Right renal cortex interstitium (tissue), 3 donors: Measurements from ENCODE around the gene TMEM87A. TPM values are rescaled to one million over a fixed set of nuclear protein-coding genes. Genes with fewer than 3 reads are reported as not detected.

ENCODE experiments used
- DNase-seq, 3 donors: peaks; one replicate each; pipeline ENCODE4 v3.0.0-alpha.2; 2013; ENCODE audit warnings: low read depth in 3 of 3, low spot score in 2 of 3
- polyA plus RNA-seq, 3 donors: library from polyadenylated mRNA; unstranded; fragments of 120-200 nt; gene quantifications; one replicate each; pipeline ENCODE4 v1.2.1, GENCODE V29; 2013; ENCODE audit not compliant: insufficient read length in 3 of 3

TMEM87A gene
- polyA plus RNA-seq, 3 donors, result 55.6 to 60.9 (median 58.7) TPM

DNA sequence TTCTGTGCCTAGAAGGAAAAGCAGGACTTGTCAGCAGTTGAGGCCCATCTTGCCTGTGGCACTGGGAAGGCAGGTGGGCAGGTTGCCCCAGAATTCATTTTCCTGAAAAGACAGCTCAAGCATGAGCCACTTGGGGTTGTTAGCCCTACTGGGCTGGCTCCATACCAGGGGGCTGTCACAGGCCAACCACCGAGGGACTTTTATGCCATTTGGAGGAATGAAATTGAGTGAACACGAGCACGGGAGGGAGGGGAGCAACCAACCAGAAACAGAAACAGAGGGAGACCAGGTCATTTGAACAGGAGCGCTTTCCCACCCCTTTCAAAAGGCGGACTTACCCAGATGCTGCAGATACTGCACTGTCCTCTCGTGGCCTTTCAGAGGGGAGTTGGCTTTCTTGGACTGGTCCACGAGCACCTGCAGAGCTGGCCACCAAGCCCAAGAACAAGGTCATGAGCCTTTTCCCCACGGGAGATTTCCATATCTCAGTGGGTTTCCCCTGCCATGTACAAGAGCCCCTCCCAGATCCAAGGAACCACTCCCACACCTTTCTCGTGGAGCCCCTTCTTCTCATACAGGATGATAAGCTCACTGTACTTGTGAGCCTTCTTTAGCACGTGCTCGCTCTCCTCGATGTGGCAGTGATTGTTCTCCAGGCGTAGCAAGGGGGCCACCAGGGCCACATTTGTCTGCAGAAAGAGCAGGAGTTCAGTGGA is 106.8 kb downstream of the TMEM87A start:
- no peak for DNase-seq

DNA sequence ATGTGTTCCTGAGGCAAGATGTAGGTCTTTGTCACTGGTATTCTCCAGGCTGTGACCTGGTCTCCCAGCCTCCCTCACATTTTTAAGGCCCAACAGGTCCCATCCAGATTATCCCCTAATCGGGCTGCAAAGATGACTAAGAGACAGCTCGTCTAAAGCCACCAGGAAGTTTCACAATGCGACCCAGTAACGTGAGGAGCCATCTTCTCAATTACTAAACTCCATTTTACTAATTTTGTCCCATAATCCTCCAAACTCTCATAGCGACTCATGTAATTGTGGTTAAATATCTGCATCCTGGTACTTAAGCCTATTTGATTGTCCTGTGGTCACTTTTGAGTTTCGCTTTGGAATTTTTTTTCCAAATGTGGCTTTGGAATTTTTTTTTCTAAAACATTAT is 108.1 kb downstream of the TMEM87A start:
- DNase-seq, result no peak

DNA sequence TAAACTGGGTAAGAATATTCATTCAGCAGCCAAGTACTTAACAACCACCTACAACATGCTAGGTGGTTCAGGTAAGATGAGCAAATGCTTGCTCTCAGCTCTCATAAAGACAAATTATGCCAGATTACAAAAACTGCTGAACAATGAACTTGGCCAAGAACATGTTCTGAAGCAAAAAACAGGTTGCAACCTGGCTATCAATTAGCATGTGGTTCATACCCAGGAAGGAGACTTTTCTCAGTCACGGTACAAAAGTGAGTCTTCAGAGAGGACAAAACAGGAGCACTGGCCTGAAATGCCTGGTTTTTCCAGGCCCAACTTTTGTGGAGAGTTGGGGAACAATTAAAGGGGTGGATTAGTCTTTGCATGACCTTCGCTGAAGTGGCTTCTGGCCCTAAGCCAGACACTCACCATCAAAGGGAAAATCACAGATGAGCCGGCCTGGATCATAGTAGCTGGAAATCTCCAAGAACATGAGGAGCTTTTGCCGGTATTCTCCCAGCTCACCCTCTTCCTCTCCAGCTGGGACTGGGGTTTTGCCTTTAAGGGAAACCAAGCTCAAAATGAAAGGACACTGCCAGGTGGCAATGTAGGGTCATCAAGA is 109.2 kb downstream of the TMEM87A start:
- no peak for DNase-seq

DNA sequence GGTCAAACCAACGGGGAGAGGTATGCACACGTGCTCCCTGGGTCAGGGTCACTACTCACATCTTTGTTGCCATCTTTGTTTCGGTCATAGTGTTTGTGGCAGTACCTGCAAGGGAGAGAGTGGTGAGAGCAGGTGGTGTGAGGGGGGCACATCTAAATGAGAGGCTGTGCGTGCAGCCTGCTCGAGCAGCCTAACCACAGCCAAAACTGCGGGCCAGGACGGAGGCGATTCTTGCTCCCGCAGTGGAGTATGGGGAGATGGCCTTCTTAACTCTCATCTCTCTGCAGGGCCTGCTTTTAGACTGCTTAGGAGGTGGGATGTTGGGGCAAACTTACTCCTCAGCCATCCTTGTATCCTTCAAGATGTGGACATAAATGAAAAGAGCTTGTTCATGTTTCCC is 109.9 kb downstream of the TMEM87A start:
- no peak for DNase-seq

Other genes with a start within 250 kb of the TMEM87A start
- under 1 TPM in 2 of 3 donors, not detected in 1; 0.04 TPM for gene PLA2G4D, start 178.9 kb downstream of the TMEM87A start, polyA plus RNA-seq
- 10 to 100 TPM; 22.9 to 24.6 (median 24.0) TPM for gene PLA2G4F, start 116.8 kb downstream of the TMEM87A start, polyA plus RNA-seq
- gene VPS39, start 65.1 kb downstream of the TMEM87A start, polyA plus RNA-seq, result 10 to 100 TPM; 58.5 to 61.4 (median 59.8) TPM
- 10 to 100 TPM; 23.6 to 35.6 (median 25.9) TPM for gene GANC, start 232 bp downstream of the TMEM87A start, polyA plus RNA-seq
- 10 to 100 TPM; 23.9 to 31.8 (median 24.6) TPM for gene CAPN3, start 86.1 kb upstream of the TMEM87A start, polyA plus RNA-seq
- 10 to 100 TPM; 47.1 to 50.6 (median 50.5) TPM for gene ZNF106, start 217.7 kb upstream of the TMEM87A start, polyA plus RNA-seq
- gene SNAP23, start 222.2 kb upstream of the TMEM87A start, polyA plus RNA-seq, result 100 to 1,000 TPM; 117 to 123 (median 120) TPM